ENCODE results near the gene SUMO3. TPM values are rescaled to one million over a fixed set of nuclear protein-coding genes. Genes with fewer than 3 reads are reported as not detected.

Gene SUMO3
- polyA plus RNA-seq, 1 of the 3 experiments (the other 2 are of a cell fraction): 125 TPM

DNA sequence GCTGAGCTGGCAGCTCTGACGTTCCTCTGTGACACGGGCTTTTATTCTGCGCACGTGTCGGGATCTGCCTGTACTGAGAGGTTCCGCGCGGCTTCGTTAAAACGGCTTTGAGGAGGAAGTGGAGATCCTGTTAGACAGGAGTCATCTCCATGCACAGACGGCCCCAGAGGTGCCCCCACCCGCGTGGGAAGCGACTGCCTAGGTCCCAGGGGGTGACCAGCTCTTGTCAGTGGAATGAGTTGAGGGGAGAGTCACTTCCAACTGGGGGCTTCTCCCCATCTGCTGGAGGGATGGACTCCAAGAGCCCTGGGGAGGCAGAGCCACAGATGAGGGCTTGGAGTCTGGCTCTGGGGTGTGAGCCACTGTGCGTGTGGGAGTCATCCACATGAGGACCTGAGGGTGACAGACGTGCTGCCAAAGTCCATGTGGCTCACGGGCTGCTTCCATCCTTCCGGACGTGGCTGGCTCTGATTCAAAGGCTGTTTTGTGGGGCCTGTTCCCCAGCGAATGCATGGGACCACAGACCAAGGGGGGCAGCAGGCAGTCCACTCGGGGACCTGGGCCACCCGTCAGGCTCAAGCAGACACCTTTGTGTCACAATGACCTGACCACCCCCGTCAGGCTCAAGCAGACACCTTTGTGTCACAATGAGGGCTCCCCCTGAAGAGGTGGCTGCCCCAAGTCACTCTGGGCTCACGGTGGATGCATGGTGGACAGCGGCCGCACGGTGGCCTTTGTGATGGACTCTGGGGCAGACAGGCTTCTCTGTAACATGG is 28.8 kb upstream of the SUMO3 start:
- Histone ChIP-seq H3K9ac (no peak overlapping the region), H3K79me2 (ENCODE audit: insufficient read depth) (peaks cover 8% of the 10 kb centered on the region), H3K4me2 (no peak overlapping the region), H3K9me2 (no peaks in the 10 kb centered on the region), H3K4me3 (ENCODE audit: low read depth in 2 of 2, low read length in 1 of 2) (no peak overlapping the region), H2AFZ (ENCODE audit: low read depth) (no peak overlapping the region), H3K9me3 (no peaks in the 10 kb centered on the region), H4K20me1 (ENCODE audit: insufficient read depth) (peaks cover 9% of the 10 kb centered on the region), H3F3A (replicated peaks; ENCODE audit: insufficient read depth) (no peaks in the 10 kb centered on the region), H3K27ac (ENCODE audit: low read depth in 2 of 2, low read length in 1 of 2) (no peak overlapping the region), H3K36me3 (replicated peaks in 1 of 2; ENCODE audit: control insufficient read depth in 1 of 2, insufficient read depth in 2 of 2, low read length in 1 of 2) (peaks cover 23 to 31% of the 10 kb centered on the region in 2 experiments), H3K4me1 (ENCODE audit: control insufficient read depth in 1 of 2, insufficient read depth in 2 of 2, low read depth in 1 of 2, low read length in 1 of 2) (peaks cover 0 to 13% of the 10 kb centered on the region in 2 experiments; a peak in 1 of 4 replicates), H3K27me3 (ENCODE audit: insufficient read depth) (no peaks in the 10 kb centered on the region)
- DNase-seq: peak; percentile 48
- CTCF ChIA-PET: interaction anchor here (0.6 to 1.6 kb wide), 9 partner anchors 24 to 337 kb away, joined by 3 to 8 read pairs (median 3); no protein-coding TSS in a partner anchor
- POLR2A ChIA-PET: interaction anchor here (0.8 kb wide), 1 partner anchor 26 kb away, joined by 3 read pairs; no protein-coding TSS in a partner anchor
- 72% methylated on average over 24 of the region's 27 CpGs for WGBS (ENCODE audit: low lambda C conversion rate)
- TF ChIP-seq POLR2AphosphoS5 (IDR thresholded peaks at IDR 0.05; ENCODE audit: low read depth, low read length): peak; percentile 1; the same call in 1 of the 2 replicates
- TF ChIP-seq FOXM1 (IDR thresholded peaks at IDR 0.05; ENCODE audit: low read depth): no peak

DNA sequence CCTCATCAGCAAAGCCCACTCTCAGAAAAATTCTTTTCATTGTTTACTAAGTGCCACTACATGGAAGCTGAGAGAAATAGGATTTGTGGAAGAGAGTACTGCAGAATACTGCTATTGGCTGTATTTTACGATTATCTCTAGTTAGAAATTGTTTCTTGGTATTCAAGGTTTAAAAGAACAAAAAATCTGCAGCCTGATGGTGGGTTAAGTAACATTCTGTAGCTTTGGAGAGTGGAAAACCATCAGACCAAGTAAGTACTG is 28.3 kb upstream of the SUMO3 start:
- TF ChIP-seq CTCF (IDR thresholded peaks at IDR 0.05) (no peak), NFIC (IDR thresholded peaks at IDR 0.05; ENCODE audit: borderline replicate concordance) (no peak), SIN3A (IDR thresholded peaks at IDR 0.05; ENCODE audit: borderline replicate concordance, low read depth, low read length) (no peak), YY1 (IDR thresholded peaks at IDR 0.05; ENCODE audit: low read depth) (no peak)
- no peaks in the 10 kb centered on the region for H3K9me2 ChIP-seq
- H3K4me2 ChIP-seq: peak overlapping the region; percentile 27; the same call in 1 of the 2 replicates
- no peak for DNase-seq
- H3K9me3 ChIP-seq: no peaks in the 10 kb centered on the region
- peaks cover 19 to 26% of the 10 kb centered on the region in 2 experiments for H3K36me3 ChIP-seq (replicated peaks in 1 of 2; ENCODE audit: control insufficient read depth in 1 of 2, insufficient read depth in 2 of 2, low read length in 1 of 2)
- H3K79me2 ChIP-seq (ENCODE audit: insufficient read depth): peaks cover 4% of the 10 kb centered on the region
- peaks cover 0 to 13% of the 10 kb centered on the region in 2 experiments; a peak in 1 of 4 replicates for H3K4me1 ChIP-seq (ENCODE audit: control insufficient read depth in 1 of 2, insufficient read depth in 2 of 2, low read depth in 1 of 2, low read length in 1 of 2)
- 57% methylated on average over 1 of the region's 1 CpG for WGBS (ENCODE audit: low lambda C conversion rate)
- H3K27me3 ChIP-seq (ENCODE audit: insufficient read depth): no peaks in the 10 kb centered on the region
- H2AFZ ChIP-seq (ENCODE audit: low read depth): no peak overlapping the region
- H3K4me3 ChIP-seq (ENCODE audit: low read depth in 2 of 2, low read length in 1 of 2): peak overlapping the region; percentile 24 to 36; a peak in 3 of 4 replicates
- H3K27ac ChIP-seq (ENCODE audit: low read depth in 2 of 2, low read length in 1 of 2): no peak overlapping the region
- POLR2A ChIA-PET: interaction anchor here (0.8 kb wide), 1 partner anchor 26 kb away, joined by 3 read pairs; no protein-coding TSS in a partner anchor
- H3F3A ChIP-seq (replicated peaks; ENCODE audit: insufficient read depth): no peaks in the 10 kb centered on the region
- CTCF ChIA-PET: interaction anchor here (0.8 to 1.6 kb wide), 8 partner anchors 23 to 68 kb away, joined by 3 to 8 read pairs (median 4); no protein-coding TSS in a partner anchor
- H4K20me1 ChIP-seq (ENCODE audit: insufficient read depth): peaks cover 3% of the 10 kb centered on the region
- no peak overlapping the region for H3K9ac ChIP-seq

Measured in SK-N-SH (cell line).